HEK293 (cell line): ENCODE results near the gene GAMT.

Experiments used
- CTCF ChIA-PET: fragments of 350-600 bp; formaldehyde crosslinking; extraction: SDS; loops from one replicate; lab custom pipeline; 2021; ENCODE audit warnings: antibody characterized with exemption; lab: Yijun Ruan, JAX
- POLR2A ChIA-PET: fragments of 300-600 bp; formaldehyde crosslinking; extraction: SDS; loops from one replicate; lab custom pipeline; 2020; ENCODE audit warnings: antibody characterized with exemption, inconsistent platforms; lab: Yijun Ruan, JAX
- H3K27ac ChIP-seq: fragments of 200-500 bp; sonication (Bioruptor generic); 2 replicates; pipeline ENCODE4 v1.5.1; 2014; ENCODE audit warnings: low read depth, low read length, control low read depth, inconsistent platforms; ENCODE audit errors: extremely low read depth
- H3K36me3 ChIP-seq, 2 experiments: fragments of 200-500 bp in 1 of 2; sonication (Bioruptor generic) in 1 of 2; 1 replicate in 1 of 2; 2 replicates in 1 of 2; pipeline ENCODE4 v1.5.1; 2014 to 2017; ENCODE audit warnings: inconsistent platforms in 2 of 2, low read length in 2 of 2; ENCODE audit not compliant: control insufficient read depth in 2 of 2, insufficient read depth in 1 of 2
- H3K4me1 ChIP-seq: fragments of 200-500 bp; sonication (Bioruptor generic); 2 replicates; pipeline ENCODE4 v1.5.1; 2014; ENCODE audit warnings: mild to moderate bottlenecking, low read length, inconsistent platforms; ENCODE audit not compliant: control insufficient read depth, insufficient read depth
- H3K4me3 ChIP-seq: 2 replicates; pipeline ENCODE4 v1.5.1; 2011; ENCODE audit warnings: low read depth, mild to moderate bottlenecking, control low read depth, low read length, moderate library complexity
- H3K9me3 ChIP-seq: fragments of 200-500 bp; sonication (Bioruptor generic); 2 replicates; pipeline ENCODE4 v1.5.1; 2014; ENCODE audit warnings: low read depth, low read length, inconsistent platforms; ENCODE audit not compliant: control insufficient read depth, insufficient read depth
- BCL11A ChIP-seq: fragments of 450-650 bp; formaldehyde crosslinking; IDR thresholded peaks from 2 replicates; pipeline ENCODE4 v1.5.1; 2016; ENCODE audit warnings: low read depth, missing biosample characterization, missing genetic modification characterization
- BCL11B ChIP-seq: fragments of 450-650 bp; formaldehyde crosslinking; IDR thresholded peaks from 2 replicates; pipeline ENCODE4 v1.5.1; 2016; ENCODE audit warnings: low read depth, missing biosample characterization, missing genetic modification characterization
- HOXA7 ChIP-seq: sonication (generic); formaldehyde crosslinking; IDR thresholded peaks from 2 replicates; pipeline ENCODE4 v1.8.1; 2022; ENCODE audit warnings: missing genetic modification reagents, borderline replicate concordance
- KLF10 ChIP-seq: fragments of 450-650 bp; IDR thresholded peaks from 2 replicates; pipeline ENCODE4 v1.5.1; 2018; ENCODE audit warnings: missing biosample characterization, mild to moderate bottlenecking, missing genetic modification characterization
- KLF16 ChIP-seq: fragments of 450-650 bp; formaldehyde crosslinking; IDR thresholded peaks from 2 replicates; pipeline ENCODE4 v1.5.1; 2017; ENCODE audit warnings: missing biosample characterization, missing genetic modification characterization
- YY2 ChIP-seq: fragments of 450-650 bp; formaldehyde crosslinking; IDR thresholded peaks from 2 replicates; pipeline ENCODE4 v1.5.1; 2016; ENCODE audit warnings: missing biosample characterization, missing genetic modification characterization
- ZBTB48 ChIP-seq: fragments of 450-650 bp; formaldehyde crosslinking; IDR thresholded peaks from 2 replicates; pipeline ENCODE4 v1.5.1; 2016; ENCODE audit warnings: missing biosample characterization, missing genetic modification characterization
- ZEB2 ChIP-seq: fragments of 450-650 bp; formaldehyde crosslinking; IDR thresholded peaks from 2 replicates; pipeline ENCODE4 v1.5.1; 2016; ENCODE audit warnings: missing biosample characterization, missing genetic modification characterization
- ZNF146 ChIP-seq: fragments of 450-650 bp; formaldehyde crosslinking; IDR thresholded peaks from 2 replicates; pipeline ENCODE4 v1.5.1; 2016; ENCODE audit warnings: missing biosample characterization, missing genetic modification characterization
- ZNF169 ChIP-seq: fragments of 450-650 bp; formaldehyde crosslinking; IDR thresholded peaks from 2 replicates; pipeline ENCODE4 v1.5.1; 2016; ENCODE audit warnings: missing biosample characterization, missing genetic modification characterization
- ZNF433 ChIP-seq: fragments of 450-650 bp; formaldehyde crosslinking; IDR thresholded peaks from 2 replicates; pipeline ENCODE4 v1.5.1; 2016; ENCODE audit warnings: missing biosample characterization, missing genetic modification characterization, low read depth
- ZNF514 ChIP-seq: fragments of 450-650 bp; formaldehyde crosslinking; IDR thresholded peaks from 2 replicates; pipeline ENCODE4 v1.5.1; 2016; ENCODE audit warnings: missing biosample characterization, missing genetic modification characterization
- ZNF561 ChIP-seq: fragments of 450-650 bp; IDR thresholded peaks from 2 replicates; pipeline ENCODE4 v1.5.1; 2018; ENCODE audit warnings: missing biosample characterization, missing genetic modification characterization, borderline replicate concordance
- ZNF600 ChIP-seq: fragments of 450-650 bp; formaldehyde crosslinking; IDR thresholded peaks from 2 replicates; pipeline ENCODE4 v1.5.1; 2016; ENCODE audit warnings: missing biosample characterization, missing genetic modification characterization
- ZSCAN23 ChIP-seq: fragments of 450-650 bp; formaldehyde crosslinking; IDR thresholded peaks from 2 replicates; pipeline ENCODE4 v1.5.1; 2016; ENCODE audit warnings: missing biosample characterization, missing genetic modification characterization
- TF ChIP-seq, protein P1 (sequence below): fragments of 450-650 bp; formaldehyde crosslinking; IDR thresholded peaks from 2 replicates; pipeline ENCODE4 v1.5.1; 2016; ENCODE audit warnings: missing biosample characterization, missing genetic modification characterization
- TF ChIP-seq, protein P2 (sequence below): fragments of 450-650 bp; formaldehyde crosslinking; IDR thresholded peaks from 2 replicates; pipeline ENCODE4 v1.5.1; 2016; ENCODE audit warnings: missing biosample characterization, missing genetic modification characterization
- TF ChIP-seq, protein P3 (sequence below): fragments of 450-650 bp; formaldehyde crosslinking; optimal IDR thresholded peaks from 2 replicates; pipeline ENCODE3; 2016; ENCODE audit warnings: missing biosample characterization, mild to moderate bottlenecking, missing genetic modification characterization
- TF ChIP-seq, protein P4 (sequence below): fragments of 450-650 bp; formaldehyde crosslinking; IDR thresholded peaks from 2 replicates; pipeline ENCODE4 v1.5.1; 2016; ENCODE audit warnings: missing biosample characterization, missing genetic modification characterization
- TF ChIP-seq, protein P5 (sequence below): fragments of 450-650 bp; IDR thresholded peaks from 2 replicates; pipeline ENCODE4 v1.5.1; 2018; ENCODE audit warnings: missing biosample characterization, missing genetic modification characterization

The GAMT gene

DNA sequence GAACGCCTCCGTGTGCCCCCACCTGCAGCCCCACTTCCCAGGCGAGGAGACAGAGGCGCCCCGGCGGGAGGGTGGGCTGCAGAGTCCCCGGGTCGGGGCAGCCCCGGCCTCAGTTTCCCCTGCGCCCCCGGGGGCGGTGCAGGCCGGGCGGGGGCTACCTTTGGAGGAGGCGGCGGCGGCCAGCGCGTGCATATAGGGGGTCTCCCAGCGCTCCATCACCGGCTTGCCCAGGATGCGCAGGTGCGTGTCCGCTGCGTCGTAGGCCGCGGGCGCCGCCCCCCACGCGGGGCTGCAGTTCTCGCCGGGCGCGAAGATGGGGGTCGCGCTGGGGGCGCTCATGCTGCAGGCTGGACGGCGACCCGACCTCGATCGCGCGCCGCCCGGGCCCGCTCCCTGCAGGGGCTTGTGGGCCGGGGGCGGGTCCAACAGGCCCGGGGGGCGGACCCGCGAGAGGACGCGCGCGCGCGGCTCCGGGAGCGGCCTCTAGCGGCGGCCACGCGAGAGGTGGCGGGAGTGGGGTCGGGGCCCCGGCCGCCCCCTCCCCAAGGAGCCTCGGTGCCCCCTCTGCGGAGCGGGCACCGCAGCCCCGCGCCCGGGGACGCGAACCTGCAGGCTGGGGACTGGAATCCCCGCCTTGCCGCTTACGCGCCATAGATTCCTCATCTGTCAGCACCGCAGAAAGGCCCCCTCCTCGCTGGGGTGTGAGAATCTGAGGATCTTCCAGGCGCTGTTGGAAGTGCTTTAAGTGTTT is at the start of gene GAMT (continued):
- TF ChIP-seq, protein P1, sequence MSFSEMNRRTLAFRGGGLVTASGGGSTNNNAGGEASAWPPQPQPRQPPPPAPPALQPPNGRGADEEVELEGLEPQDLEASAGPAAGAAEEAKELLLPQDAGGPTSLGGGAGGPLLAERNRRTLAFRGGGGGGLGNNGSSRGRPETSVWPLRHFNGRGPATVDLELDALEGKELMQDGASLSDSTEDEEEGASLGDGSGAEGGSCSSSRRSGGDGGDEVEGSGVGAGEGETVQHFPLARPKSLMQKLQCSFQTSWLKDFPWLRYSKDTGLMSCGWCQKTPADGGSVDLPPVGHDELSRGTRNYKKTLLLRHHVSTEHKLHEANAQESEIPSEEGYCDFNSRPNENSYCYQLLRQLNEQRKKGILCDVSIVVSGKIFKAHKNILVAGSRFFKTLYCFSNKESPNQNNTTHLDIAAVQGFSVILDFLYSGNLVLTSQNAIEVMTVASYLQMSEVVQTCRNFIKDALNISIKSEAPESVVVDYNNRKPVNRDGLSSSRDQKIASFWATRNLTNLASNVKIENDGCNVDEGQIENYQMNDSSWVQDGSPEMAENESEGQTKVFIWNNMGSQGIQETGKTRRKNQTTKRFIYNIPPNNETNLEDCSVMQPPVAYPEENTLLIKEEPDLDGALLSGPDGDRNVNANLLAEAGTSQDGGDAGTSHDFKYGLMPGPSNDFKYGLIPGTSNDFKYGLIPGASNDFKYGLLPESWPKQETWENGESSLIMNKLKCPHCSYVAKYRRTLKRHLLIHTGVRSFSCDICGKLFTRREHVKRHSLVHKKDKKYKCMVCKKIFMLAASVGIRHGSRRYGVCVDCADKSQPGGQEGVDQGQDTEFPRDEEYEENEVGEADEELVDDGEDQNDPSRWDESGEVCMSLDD: peak; percentile 54; the same call in 1 of the 2 replicates
- no peak for TF ChIP-seq ZEB2 (tag by site-specific recombination)

DNA sequence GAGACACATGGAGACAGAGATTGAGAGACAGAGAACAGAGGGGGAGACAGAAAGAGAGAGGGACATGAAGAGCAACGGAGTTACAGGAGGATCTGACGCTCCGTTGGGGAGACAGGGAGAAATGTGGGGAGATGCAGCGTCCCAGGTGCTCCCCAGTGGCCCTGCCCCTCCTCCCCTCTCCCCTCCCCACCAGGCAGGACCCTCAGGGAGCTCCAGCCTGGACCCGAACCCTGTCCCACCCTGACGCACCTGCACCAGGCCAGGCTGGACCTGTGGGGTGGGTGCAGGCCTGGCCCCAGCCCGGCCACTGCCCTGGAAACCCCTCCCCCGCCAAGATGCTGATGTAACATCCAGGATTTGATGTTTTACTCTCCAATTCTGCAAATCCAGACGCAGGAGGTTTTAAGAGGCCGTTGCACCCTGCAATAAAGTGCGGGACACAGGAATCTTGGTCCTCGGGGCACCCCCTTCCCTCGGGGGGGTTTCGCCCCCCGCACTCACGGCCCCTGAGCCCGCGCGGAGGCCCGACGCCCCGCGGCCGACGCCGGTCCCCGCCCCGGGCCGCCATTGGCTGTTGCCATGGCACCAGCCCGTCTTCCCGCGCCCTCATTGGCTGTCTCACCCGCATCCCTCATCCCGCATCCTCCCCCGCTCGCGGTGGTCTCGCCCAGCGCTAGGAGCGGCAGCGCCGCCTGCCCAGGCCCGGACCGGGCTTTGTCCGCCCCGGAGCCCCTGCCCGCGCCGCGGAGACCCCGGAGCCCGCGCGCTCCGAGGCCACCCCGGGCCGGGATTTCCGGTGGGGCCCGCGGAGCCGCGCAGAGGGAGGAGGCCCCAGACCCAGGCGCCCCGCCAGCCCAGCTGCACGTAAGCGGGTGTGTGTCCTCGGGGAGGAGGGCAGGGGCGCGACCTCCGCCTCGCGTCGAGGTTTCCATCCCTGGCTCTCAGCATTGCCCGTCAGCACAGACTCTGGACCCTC is 48.4 kb upstream of the GAMT start, which contains the start of gene APC2:
Gene APC2, plus strand, starts transcription at position 655 of the 976 bp plus-strand sequence. CDS start 2,881 bp downstream, outside the sequence.
- Histone ChIP-seq H3K27ac (no peak within 1 kb of the TSS), H3K4me3 (no peak within 1 kb of the TSS), H3K4me1 (no peaks in the 10 kb centered on the region), H3K9me3 (no peaks in the 10 kb centered on the region), H3K36me3 (no peaks in the 10 kb centered on the region)
- ChIA-PET POLR2A (interaction anchor here (0.6 kb wide), 1 partner anchor 167 kb away, joined by 3 read pairs; no protein-coding TSS in a partner anchor), CTCF (interaction anchor here (1.1 to 1.2 kb wide), 2 partner anchors 8 to 13 kb away, joined by 3 read pairs; no protein-coding TSS in a partner anchor)
- peak; percentile 34; the same call in 1 of the 2 replicates for TF ChIP-seq KLF16 (tag by site-specific recombination)
- TF ChIP-seq BCL11A: no peak
- peak; percentile 52; the same call in 1 of the 2 replicates for TF ChIP-seq ZNF600 (tag by site-specific recombination)
- TF ChIP-seq ZBTB48: 0 out of 2 replicates have a peak, but pooled peaks have one; percentile 26
- no peak for TF ChIP-seq ZNF169
- TF ChIP-seq, protein P2, sequence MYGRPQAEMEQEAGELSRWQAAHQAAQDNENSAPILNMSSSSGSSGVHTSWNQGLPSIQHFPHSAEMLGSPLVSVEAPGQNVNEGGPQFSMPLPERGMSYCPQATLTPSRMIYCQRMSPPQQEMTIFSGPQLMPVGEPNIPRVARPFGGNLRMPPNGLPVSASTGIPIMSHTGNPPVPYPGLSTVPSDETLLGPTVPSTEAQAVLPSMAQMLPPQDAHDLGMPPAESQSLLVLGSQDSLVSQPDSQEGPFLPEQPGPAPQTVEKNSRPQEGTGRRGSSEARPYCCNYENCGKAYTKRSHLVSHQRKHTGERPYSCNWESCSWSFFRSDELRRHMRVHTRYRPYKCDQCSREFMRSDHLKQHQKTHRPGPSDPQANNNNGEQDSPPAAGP (tag by site-specific recombination): 0 out of 2 replicates have a peak, but pooled peaks have one; percentile 18
- TF ChIP-seq, protein P3, sequence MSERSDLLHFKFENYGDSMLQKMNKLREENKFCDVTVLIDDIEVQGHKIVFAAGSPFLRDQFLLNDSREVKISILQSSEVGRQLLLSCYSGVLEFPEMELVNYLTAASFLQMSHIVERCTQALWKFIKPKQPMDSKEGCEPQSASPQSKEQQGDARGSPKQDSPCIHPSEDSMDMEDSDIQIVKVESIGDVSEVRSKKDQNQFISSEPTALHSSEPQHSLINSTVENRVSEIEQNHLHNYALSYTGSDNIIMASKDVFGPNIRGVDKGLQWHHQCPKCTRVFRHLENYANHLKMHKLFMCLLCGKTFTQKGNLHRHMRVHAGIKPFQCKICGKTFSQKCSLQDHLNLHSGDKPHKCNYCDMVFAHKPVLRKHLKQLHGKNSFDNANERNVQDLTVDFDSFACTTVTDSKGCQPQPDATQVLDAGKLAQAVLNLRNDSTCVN (tag by site-specific recombination): peak; percentile 39
- no peak for TF ChIP-seq ZNF146 (tag by site-specific recombination)
- TF ChIP-seq YY2 (tag by site-specific recombination): no peak
- no peak for TF ChIP-seq ZNF433
- TF ChIP-seq, protein P4, sequence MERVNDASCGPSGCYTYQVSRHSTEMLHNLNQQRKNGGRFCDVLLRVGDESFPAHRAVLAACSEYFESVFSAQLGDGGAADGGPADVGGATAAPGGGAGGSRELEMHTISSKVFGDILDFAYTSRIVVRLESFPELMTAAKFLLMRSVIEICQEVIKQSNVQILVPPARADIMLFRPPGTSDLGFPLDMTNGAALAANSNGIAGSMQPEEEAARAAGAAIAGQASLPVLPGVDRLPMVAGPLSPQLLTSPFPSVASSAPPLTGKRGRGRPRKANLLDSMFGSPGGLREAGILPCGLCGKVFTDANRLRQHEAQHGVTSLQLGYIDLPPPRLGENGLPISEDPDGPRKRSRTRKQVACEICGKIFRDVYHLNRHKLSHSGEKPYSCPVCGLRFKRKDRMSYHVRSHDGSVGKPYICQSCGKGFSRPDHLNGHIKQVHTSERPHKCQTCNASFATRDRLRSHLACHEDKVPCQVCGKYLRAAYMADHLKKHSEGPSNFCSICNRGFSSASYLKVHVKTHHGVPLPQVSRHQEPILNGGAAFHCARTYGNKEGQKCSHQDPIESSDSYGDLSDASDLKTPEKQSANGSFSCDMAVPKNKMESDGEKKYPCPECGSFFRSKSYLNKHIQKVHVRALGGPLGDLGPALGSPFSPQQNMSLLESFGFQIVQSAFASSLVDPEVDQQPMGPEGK: peak; percentile 94
- TF ChIP-seq ZNF561 (tag by site-specific recombination): peak; percentile 42; the same call in 1 of the 2 replicates
- TF ChIP-seq BCL11B: no peak
- 0 out of 2 replicates have a peak, but pooled peaks have one; percentile 28 for TF ChIP-seq KLF10 (tag by site-specific recombination)
- TF ChIP-seq ZNF514 (tag by site-specific recombination): no peak
- no peak for TF ChIP-seq HOXA7 (CRISPR knock-in tag)
- TF ChIP-seq ZSCAN23 (tag by site-specific recombination): 0 out of 2 replicates have a peak, but pooled peaks have one; percentile 37
- TF ChIP-seq ZEB2 (tag by site-specific recombination): 0 out of 2 replicates have a peak, but pooled peaks have one; percentile 39
- TF ChIP-seq, protein P5, sequence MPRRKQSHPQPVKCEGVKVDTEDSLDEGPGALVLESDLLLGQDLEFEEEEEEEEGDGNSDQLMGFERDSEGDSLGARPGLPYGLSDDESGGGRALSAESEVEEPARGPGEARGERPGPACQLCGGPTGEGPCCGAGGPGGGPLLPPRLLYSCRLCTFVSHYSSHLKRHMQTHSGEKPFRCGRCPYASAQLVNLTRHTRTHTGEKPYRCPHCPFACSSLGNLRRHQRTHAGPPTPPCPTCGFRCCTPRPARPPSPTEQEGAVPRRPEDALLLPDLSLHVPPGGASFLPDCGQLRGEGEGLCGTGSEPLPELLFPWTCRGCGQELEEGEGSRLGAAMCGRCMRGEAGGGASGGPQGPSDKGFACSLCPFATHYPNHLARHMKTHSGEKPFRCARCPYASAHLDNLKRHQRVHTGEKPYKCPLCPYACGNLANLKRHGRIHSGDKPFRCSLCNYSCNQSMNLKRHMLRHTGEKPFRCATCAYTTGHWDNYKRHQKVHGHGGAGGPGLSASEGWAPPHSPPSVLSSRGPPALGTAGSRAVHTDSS (tag by site-specific recombination): 0 out of 2 replicates have a peak, but pooled peaks have one; percentile 17
